GM18511 (cell line): ENCODE data around the gene TUBB1.

Experiments used
- ATAC-seq: cut with Tn5 transposase; IDR thresholded peaks from one replicate; pipeline ENCODE4 v1.9.1; 2021; ENCODE audit warnings: mild to moderate bottlenecking, moderate library complexity; ENCODE audit not compliant: unreplicated experiment

The TUBB1 gene

DNA sequence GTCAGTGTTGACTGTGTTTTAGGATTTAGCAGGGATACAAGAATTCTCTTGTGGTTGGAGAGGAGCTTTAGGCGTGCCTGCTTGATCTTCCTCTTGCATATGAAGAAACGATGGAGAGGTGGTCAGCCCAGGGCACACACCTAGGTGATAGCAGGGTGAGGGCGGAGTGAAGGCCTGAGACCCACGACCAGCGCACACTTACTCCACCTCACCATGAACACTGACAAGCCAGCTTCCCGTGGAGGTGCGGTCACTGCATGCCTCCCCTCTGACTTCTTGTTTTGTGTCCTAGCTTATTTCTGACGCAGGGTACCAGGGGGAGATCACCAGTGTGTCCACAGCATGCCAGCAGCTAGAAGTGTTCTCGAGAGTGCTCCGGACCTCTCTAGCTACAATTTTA lies 30.0 kb upstream of the TUBB1 start:
- ATAC-seq: no peak

DNA sequence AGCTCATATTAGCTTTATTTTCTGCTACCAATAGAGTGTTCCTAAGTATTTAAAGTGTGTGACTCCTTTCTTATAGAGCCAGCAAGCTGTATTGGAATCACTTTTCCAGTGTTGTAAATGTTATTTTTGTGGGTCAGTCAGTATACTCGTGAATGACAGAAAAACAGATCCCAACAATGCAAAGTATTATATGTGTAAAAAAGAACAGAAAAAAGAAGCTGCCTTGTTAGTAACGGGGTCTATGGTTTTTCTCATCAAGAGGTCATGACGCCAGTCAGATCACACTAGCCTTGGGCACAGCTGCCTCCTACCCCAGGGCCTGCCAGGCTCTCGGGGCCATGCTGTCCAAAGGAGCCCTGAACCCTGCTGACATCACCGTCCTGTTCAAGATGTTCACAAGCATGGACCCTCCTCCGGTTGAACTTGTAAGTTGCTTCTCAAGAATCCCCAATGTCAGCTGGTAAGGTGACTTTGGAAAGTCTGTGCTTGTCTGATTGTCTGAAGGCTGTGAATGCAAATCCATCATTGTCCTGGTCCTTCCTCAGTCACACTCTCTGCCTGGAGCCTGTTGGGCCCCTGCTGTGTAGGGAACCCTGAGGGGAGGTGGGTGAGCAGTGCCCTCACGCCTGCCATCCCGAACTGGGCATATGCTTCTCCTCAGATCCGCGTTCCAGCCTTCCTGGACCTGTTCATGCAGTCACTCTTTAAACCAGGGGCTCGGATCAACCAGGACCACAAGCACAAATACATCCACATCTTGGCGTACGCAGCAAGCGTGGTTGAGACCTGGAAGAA lies 28.4 kb upstream of the TUBB1 start:
- ATAC-seq: no peak

- ATAC-seq: no peak
These were observed 27.5 kb upstream of the TUBB1 start for GRCh38 chr20:58991715-58992114.

- ATAC-seq: no peak
These were observed 26.3 kb upstream of the TUBB1 start for GRCh38 chr20:58992911-58993310.

DNA sequence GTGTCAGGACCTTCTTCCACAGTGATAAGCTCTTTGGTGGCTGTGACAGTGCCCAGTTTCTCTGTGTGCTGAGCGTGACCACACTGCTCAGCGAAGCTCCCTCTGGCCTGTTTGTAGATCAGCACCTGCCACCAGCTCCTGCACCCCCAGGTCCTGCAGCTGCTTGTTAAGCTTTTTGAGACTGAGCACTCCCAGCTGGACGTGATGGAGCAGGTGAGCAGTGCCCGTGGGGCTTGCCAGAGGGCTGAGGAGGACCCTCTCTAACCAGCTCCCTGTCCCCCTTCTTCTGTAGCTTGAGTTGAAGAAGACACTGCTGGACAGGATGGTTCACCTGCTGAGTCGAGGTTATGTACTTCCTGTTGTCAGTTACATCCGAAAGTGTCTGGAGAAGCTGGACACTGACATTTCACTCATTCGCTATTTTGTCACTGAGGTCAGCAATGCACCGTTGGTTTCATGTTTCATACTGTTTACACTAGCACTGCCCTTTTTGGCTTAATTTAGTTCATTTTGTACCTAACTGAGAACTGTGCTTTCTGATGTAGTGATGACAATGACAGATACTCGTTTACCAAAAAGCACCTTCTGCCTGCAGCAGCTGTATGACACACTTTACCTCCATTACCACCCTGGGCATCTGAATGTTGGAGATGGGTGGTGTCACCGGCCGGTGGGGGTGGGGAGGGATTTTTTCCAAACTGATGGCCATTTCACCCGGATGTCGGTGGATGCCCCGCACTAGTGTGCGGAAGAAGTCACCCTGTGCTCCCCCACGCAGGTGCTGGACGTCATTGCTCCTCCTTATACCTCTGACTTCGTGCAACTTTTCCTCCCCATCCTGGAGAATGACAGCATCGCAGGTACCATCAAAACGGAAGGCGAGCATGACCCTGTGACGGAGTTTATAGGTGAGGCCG lies 25.6 kb upstream of the TUBB1 start:
- no peak for ATAC-seq

GRCh38 chr20:58994390-58995159 lies 24.7 kb upstream of the TUBB1 start:
- no peak for ATAC-seq

DNA sequence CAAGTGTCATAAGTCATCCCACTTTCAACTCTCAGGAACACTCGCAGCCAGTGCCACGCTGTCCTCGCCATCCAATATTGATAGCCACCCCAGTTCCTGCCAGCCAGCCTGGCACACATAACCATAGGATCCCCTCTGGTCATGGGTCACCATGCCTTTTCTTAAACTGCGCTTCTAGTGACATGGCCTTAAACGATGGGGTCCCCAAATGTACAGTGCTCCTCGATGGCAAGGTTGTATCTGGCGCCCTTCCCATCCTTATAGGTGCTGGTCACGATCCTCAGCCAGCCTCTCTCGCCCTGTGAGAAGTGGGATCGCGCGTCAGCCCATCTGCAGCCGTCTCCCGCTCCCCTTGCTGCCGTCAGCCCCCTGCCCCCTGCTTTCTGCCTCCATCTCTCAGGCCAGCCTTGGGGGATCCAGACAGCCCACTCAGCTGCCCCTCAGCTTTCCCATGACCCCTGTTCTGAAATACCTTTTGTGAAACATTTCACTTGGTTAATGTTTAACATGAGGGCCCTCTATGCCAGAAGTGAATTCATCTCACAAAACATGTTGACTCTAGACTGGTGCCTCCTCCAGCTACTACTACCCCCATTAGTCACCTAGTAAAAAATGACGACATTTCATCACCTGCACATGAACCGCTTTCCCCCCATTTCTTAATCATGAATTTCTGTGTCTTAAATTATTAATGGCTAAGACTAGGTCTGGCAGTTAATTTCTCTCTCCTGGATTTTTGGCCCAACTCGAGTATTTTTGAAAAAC lies 23.6 kb upstream of the TUBB1 start:
- ATAC-seq: no peak

DNA sequence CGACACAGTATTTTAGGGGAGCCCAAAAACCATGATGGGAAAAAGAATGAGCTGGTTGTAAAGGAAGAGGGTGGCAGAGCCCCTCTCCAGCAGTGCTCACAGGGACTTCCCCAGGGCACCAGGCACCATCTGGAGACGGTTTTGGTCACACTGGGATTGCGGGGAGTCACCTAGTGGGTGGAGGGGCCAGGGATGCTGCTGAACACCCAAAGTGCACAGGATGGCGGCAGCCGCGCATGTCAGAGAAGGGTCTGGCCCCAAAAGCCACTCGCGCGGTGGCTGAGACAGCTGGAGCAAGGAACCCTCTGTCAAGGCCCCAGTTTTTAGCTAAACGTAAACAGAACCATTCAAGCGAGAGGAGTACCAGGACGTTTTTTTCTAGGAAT lies 23.0 kb upstream of the TUBB1 start:
- no peak for ATAC-seq

- ATAC-seq: no peak
These were observed 22.0 kb upstream of the TUBB1 start for GRCh38 chr20:58997141-58997770.

- no peak for ATAC-seq
These were observed 20.6 kb upstream of the TUBB1 start for GRCh38 chr20:58998656-58999055.

GRCh38 chr20:59000326-59000725 lies 18.9 kb upstream of the TUBB1 start:
- no peak for ATAC-seq

GRCh38 chr20:59001068-59001448 lies 18.2 kb upstream of the TUBB1 start:
- ATAC-seq: no peak

DNA sequence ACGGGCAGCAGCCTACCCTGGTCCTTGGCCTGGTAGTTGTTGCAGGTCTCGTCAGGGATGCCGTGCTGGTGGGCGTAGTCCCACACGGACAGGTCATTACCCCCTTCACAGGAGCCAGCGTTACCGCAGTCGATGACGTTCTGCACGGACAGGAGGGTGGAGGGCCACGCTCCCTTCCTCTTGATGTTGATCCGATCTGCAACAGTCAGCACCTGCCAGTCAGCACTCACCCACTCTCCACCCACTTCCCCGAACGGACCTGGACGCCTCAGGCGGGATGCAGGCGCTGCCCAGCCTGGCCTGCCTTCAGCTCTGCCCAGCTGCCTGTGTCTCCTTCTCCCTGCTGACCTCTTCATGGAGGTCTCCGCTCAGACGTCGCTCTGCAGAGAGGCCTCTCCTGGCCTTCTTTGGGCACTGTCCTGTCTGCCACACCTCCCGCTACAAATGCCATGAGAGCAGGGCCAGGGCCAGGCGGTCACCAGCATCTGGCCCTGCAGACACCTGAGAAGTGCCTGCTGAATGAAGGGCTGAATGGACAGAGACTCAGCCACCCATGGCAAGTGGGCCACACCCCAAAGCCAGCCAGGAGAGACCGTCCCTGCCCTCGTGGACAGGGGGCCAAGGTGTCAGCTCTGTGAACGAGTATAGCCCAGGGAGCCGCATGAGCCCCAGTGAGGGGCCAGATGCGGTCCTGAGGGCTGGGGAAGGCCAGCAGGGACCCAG lies 17.6 kb upstream of the TUBB1 start:
- no peak for ATAC-seq

GRCh38 chr20:59002388-59002787 lies 16.8 kb upstream of the TUBB1 start:
- ATAC-seq: no peak

- no peak for ATAC-seq
These were observed 16.3 kb upstream of the TUBB1 start for GRCh38 chr20:59002874-59003399.

DNA sequence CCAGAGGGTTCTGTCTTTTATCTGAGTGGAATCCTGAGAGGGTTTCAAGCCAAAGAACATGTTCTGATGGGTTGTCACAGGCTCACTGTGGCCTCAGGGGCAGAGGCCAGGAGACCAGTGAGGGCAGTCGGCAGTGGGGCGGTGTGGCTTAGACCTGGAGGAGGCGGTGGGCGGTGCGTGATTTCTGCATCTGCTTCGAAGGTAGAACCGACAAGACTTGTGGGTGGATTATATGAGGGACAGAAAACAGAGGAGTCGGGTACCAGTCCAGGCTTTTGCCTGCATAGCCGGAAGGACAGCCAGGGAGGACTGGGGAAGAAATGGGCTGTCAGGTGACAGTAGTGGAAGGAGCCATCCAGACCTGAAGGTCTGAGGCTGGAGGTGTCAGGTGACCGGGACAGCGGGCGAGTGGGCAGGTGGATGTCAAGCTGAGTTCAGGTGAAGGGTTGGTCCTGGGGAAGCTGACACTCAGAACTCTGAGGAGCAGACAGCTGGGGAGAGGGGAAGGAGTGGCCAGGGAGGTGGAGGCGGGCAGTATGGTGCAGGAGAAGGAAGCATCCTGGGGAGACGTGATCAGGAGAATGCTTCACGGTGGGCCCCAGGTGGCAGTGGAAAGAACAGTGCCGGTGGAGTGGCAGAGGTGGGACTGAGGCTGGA lies 15.3 kb upstream of the TUBB1 start:
- no peak for ATAC-seq

DNA sequence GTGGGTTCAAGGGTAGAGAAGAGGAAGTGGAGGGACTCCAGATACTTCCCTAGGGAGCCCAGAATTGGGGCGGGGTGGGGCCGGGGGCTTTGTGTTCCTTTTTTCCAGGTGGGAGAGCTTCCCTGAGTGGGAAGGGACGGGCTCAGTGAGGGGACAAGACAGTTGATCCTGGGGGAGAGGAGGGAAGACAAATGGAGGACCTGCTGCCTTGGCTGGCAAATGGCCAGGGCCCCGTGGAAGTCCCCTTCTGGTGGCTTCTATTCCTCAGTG lies 14.8 kb upstream of the TUBB1 start:
- ATAC-seq: no peak

DNA sequence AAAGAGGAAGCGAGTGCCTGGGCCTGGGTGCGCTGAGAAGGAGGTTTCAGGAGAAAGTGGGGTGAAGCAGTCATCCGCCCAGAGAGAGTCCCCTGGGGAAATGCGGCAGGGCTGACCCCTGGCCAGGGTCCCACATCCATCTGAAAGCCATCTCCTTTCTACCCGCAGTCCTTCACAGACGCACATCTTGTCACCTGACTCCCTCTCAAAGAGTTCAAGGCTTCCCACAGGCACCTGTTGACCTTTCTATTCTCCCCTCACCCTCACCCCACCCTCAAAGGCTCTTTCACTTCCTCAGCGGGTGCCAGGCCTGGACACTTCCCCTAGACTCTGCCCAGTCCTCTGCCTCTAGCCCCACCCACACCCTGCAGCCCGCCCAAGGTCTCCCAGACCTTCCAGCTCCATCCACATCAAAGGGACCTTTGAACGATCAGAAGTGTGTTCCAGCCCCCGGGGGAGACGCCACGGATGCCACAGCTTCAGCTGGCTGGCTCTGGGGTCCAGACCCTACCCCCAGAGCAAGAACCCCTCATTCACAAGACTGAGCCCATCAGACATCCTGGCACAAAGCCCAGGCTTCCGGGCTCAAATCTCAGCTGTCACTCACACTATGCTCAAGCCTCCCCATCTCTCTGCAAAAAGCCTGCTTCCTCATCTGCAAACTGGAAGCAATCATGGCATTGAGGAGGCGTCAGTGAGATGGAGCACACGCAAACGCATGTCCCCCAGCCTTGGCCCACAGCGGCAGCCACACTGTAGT lies 14.3 kb upstream of the TUBB1 start:
- peak; percentile 70 for ATAC-seq
